Measurements from ENCODE around the gene FAM124B.
"Not testable (repeated sequence)": the region's sequence is repeated elsewhere in the genome, so short reads cannot be mapped to it uniquely, and the experiment has no call there.

Gene FAM124B

DNA sequence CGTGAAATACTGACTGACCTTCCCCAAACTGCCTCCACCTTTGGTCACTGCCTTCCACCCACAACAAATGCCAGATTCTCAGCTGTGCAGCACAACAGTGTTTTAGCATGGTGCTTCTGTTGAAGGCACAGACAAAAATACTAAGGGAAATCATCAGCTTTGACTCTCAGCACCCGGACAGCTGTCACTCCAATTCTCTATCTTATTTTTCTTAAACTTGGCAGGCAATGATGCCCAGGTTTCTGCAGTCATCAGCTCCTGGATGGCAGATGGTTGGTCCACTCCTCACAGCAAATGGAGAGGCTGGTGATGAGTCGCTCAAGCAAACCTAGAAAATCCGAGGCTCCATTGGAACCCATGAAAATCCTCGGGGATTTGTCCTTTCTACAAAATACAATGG lies 2.9 kb upstream of the FAM124B start:
- no peak for DNase-seq
- no peak for TF ChIP-seq GATA1 (IDR thresholded peaks at IDR 0.05; ENCODE audit: low read depth, low read length)
- no peak for TF ChIP-seq POLR2A (IDR thresholded peaks at IDR 0.05; ENCODE audit: low read length)

DNA sequence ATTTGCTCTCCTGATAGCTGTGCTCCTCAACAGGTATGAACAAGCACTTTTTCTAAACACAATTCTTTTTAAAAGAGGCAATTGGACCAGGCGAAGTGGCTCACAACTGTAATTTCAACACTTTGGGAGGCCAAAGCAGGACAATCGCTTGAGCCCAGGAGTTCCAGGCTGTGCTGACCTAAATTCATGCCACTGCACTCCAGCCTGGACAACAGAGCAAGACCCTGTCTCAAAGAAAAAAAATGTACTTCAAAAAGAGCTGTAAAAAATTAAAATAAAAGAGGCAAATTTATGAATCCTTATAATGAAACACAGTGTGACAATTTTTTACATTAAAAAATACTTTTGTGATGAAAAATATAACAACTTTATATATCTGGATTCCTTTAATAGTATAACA lies 1.8 kb upstream of the FAM124B start:
- TF ChIP-seq POLR2A (IDR thresholded peaks at IDR 0.05; ENCODE audit: low read length): no peak
- TF ChIP-seq GATA1 (IDR thresholded peaks at IDR 0.05; ENCODE audit: low read depth, low read length): no peak

DNA sequence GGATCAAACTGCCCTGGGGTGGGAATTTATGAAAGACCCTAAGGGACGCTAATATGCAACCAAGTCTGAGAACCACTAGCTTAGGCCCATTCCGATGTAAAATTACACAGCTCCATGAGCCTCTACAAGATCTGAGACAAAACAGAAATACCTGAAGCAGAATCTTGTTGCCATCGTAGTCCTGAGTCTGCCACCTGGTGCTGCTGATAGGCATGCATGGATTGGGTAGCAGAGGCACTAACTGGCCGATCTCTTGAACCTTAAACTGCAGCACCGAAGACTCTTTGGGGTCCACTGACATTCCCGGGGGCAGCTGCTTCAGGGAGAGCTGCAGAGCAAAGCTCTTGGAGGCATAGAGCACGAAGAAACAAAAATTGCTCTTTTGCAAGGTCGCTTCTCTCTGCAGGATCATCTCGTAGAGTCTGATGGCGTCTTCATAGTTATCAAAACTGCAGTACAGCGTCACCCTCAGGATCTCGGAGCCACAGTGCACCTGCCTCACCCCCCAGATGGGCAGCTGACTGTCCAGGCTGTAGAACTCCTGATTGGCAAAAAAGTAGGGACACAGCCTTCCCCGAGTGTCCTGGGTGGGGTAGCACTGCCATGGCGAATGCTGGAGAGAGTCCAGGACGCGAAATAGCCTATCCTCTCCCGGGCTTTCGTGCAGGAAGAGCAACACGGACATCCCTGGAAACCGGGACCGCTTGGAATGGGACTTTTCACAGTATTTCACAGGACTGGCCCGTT lies 848 bp downstream of the FAM124B start:
- TF ChIP-seq GATA1 (IDR thresholded peaks at IDR 0.05; ENCODE audit: low read depth, low read length) (no peak), POLR2A (IDR thresholded peaks at IDR 0.05; ENCODE audit: low read length) (no peak)
- DNase-seq: peak; percentile 52 to 69

More for the DNA sequence above, 1.8 kb upstream of the FAM124B start:
- no peak for DNase-seq

DNA sequence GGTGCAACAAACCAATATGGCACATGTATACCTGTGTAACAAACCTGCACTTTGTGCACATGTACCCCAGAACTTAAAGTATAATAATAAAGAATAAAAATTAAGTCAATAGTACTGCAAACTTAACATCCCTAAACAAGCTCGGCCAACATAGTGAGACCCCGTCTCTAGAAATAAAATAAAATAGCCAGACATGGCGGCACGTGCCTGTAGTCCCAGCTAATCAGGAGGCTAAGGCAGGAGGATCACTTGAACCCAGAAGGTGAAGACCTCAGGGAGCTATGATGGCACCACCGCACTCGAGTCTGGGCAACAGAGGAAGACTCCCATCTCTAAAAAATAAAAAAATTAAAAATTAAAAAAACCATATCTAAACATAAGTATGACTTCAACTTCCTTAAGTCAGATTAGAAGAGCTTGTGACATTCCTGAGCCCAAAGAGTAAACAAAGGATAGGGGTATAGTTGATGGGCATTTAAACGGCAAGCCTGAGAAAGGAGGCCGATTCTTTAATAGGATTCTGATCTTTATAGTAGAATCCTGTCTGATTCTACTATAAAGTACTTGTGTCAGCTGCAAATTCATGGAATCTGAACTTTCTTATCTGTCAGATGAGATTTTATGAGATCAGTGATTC lies 1.6 kb downstream of the FAM124B start:
- no peak for TF ChIP-seq GATA1 (IDR thresholded peaks at IDR 0.05; ENCODE audit: low read depth, low read length)
- TF ChIP-seq POLR2A (IDR thresholded peaks at IDR 0.05; ENCODE audit: low read length): no peak

DNA sequence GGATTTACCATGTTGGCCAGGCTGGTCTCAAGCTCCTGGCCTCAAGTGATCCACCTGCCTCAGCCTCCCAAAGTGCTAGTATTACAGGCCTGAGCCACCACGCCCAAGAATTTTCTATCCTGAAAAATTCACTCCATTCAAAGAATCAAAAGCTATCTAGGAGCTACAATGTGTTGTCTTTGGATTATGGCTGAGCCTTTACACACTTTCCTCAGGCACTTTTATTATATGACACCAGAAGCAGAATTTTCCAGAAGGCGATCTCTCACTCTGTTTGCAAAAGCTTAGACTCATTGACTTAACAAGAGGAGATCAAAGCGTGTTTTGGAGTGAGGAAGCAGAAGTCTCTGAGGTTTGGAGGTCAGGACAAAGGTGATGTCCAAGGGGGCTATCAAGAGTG lies 3.6 kb downstream of the FAM124B start:
- TF ChIP-seq POLR2A (IDR thresholded peaks at IDR 0.05; ENCODE audit: low read length): no peak
- no peak for TF ChIP-seq GATA1 (IDR thresholded peaks at IDR 0.05; ENCODE audit: low read depth, low read length)

More for the DNA sequence above, 1.6 kb downstream of the FAM124B start:
- DNase-seq: no peak

DNA sequence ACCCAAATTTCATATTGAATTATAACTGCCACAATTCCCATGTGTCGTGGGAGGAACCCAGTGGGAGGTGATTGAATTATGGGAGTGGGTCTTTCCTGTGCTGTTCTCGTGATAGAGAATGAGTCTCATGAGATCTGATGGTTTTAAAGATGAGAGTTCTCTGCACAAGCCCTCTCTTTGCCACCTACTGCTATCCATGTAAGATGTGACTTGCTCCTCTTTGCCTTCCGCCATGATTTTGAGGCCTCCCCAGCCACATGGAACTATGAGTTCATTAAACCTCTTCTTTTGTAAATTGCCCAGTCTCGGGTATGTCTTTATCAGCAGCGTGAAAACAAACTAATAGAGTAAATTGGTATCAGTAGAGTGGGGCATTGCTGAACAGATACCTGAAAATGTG lies 4.8 kb downstream of the FAM124B start:
- DNase-seq: not testable (repeated sequence)

More for the DNA sequence above, 3.6 kb downstream of the FAM124B start:
- no peak for DNase-seq

DNA sequence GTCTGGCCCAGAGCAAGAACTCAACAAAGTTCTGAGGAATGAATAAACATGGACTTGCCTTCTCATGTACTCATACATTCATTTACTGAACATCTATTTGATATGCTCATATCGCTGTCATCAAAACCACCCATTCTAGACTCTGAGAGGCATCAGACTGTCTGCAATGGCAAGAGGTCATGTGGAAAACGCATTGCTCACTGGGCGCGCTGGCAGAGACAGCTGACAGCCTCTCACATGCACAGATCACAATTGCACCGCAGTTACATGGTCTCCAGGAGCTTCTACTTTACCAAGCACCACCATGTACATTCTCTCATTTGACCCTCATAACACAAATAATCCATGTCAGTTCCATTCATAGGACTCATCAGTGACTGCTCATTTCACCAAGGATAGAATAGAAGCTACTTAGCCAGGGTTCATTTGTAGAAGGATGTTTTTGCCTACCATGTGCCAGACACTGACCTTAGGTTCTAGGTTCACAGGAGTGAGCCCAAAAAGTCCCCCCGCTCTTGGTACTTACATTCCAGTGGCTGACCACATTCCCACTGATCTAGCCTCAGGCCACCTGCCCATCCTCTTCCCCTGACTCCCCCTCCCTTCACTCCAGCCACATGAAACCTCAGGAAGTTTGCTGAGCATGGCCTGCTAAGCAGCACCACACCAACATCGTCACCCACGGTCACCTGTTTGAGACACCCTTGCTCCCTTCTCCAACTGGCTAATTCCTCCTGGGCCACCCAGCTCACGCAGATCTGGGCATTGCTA lies 6.1 kb downstream of the FAM124B start:
- DNase-seq: no peak
- no peak for TF ChIP-seq POLR2A (IDR thresholded peaks at IDR 0.05; ENCODE audit: low read length)
- TF ChIP-seq GATA1 (IDR thresholded peaks at IDR 0.05; ENCODE audit: low read depth, low read length): no peak

DNA sequence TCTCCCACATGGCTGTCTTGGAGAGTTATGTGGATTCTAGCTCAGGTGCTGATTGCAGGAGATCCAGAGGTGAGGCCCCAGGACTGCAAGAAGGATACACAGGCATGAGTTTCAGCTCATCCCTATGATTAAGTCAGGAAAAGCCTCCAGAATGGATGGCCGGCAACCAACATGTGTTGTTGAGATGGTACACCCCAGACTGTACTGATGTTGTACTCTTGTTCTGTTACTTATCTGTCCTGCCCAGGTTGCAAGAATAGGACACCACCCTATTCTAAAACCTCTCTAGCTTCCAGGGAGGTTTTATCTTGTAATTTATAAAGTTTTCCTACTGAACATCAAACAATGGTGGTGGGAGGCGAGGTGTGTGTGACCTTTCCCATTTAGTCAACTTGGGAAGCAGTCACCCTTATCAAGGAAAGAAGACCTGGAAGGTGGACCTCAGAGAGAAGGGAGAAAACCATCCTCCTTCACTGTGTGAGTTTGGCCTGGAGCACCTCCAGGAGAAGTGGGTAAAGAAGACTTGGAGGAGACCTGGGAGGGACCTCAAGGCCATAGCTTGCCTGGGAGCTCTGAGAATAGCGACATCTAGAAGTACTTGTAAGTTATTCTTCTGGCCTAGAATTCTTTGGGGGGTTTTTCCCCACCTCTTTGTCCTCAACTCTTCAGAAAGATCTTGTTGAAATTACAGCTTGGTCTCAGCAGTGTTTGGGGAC lies 8.6 kb downstream of the FAM124B start:
- DNase-seq: peak; percentile 43 to 79
- TF ChIP-seq POLR2A (IDR thresholded peaks at IDR 0.05; ENCODE audit: low read length) (peak; percentile 41), GATA1 (IDR thresholded peaks at IDR 0.05; ENCODE audit: low read depth, low read length) (no peak)

DNA sequence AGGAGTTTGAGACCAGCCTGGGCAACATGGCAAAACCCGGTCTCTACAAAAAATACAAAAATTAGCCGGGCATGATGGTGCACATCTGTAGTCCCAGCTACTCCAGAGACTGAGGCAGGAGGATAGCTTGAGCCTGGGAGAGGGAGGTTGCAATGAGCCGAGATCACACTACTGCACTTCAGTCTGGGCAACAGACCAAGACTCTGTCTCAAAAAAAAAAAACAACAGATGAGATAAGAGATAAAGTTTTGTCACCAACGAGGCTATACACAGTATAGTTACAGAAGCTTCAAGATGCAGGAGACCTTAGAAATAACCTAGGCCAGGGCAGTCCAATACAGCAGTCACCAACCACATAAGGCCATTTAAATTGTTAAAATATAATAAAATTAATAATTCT lies 9.4 kb downstream of the FAM124B start:
- DNase-seq: peak; percentile 55 to 82
- TF ChIP-seq GATA1 (IDR thresholded peaks at IDR 0.05; ENCODE audit: low read depth, low read length): no peak
- TF ChIP-seq POLR2A (IDR thresholded peaks at IDR 0.05; ENCODE audit: low read length): no peak

DNA sequence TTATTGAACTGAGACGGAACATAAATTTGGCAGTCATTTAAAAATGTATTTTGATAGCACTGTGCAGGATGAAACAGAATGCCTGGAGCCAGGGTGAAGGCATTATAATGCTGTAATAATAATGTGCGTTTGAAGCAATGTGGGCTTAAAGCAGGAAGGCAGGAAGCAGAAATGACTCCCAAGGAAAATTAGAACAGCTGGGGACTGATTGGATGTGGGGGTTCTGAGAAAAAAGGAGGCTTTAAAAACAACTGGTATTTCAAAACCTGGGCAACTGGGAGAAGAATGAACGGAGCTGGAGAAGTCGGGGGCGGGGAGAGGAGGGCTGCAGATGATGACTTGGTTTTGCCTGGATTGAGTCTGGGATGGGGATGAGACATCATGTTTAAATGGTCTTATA lies 12.6 kb downstream of the FAM124B start:
- TF ChIP-seq GATA1 (IDR thresholded peaks at IDR 0.05; ENCODE audit: low read depth, low read length) (no peak), POLR2A (IDR thresholded peaks at IDR 0.05; ENCODE audit: low read length) (no peak)
- DNase-seq: no peak

DNA sequence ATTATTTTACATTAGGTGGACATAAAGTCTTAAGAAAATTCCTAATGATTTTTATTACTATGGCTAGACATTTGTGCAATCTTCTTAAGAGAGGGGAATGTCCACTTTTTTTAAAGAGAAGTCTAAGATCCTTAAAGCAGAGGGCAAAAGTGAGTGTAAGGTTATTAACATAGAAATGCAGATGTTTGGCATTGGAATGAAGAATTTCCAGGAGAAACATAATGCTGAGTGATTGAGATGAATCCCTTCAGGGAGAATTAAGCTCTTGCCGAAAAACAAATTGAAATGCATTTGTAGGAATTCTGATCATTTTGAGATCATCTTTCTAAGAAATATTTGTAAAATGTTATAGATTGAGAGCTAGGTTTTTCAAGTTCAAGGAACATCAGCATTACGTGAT lies 15.0 kb downstream of the FAM124B start:
- DNase-seq: no peak
- TF ChIP-seq POLR2A (IDR thresholded peaks at IDR 0.05; ENCODE audit: low read length): no peak
- no peak for TF ChIP-seq GATA1 (IDR thresholded peaks at IDR 0.05; ENCODE audit: low read depth, low read length)

DNA sequence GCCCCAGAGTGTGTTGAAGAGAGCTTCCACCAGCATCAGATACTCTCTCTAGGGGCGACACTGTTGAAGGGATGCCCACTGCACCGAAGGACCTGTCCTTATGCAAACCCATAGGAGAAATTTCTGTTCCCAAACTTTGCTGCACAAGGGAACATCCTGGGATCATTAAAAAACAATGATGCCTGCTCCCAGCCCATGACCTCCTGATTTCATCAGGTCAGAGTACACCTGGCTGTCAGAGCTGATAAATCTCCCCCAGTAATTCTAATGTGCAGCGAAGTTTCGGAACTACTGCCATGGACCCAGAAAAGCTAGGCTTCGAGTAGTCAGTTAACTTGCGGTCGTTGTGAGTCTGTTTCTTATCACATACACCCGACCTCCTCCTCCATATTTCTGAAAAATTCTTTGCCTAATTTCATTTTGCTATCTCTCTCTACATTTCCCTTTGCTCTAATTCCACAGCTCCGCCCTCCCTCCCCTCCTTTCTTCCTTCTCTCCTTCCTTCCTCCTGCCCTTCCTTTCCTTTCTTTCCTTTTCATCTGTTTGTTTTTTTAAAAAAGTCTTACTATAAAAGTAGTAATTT lies 18.8 kb downstream of the FAM124B start:
- no peak for TF ChIP-seq GATA1 (IDR thresholded peaks at IDR 0.05; ENCODE audit: low read depth, low read length)
- TF ChIP-seq POLR2A (IDR thresholded peaks at IDR 0.05; ENCODE audit: low read length): no peak
- no peak for DNase-seq

DNA sequence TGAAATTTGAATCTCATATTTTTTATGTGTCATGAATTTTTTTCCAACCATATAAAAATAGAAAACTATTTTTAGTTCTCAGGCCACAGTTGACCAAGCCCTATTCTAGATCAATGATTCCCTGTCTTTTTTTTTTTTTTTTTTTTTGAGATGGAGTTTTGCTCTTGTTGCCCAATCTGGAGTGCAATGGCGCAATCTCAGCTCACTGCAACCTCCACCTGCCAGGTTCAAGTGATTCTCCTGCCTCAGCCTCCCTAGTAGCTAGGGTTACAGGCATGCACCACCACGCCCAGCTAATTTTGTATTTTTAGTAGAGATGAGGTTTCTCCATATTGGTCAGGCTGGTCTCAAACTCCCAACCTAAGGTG lies 19.6 kb downstream of the FAM124B start:
- not testable (repeated sequence) for DNase-seq

Data from erythroblast (primary cell).